Measurements from ENCODE around the gene MLF2. TPM values are rescaled to one million over a fixed set of nuclear protein-coding genes. Genes with fewer than 3 reads are reported as not detected.

Gene MLF2
- total and polyA plus RNA-seq, 2 of the 13 experiments (the other 11 are each of a cell fraction or from before 2014, with no cell fraction given) = 88.1 to 167 TPM

DNA sequence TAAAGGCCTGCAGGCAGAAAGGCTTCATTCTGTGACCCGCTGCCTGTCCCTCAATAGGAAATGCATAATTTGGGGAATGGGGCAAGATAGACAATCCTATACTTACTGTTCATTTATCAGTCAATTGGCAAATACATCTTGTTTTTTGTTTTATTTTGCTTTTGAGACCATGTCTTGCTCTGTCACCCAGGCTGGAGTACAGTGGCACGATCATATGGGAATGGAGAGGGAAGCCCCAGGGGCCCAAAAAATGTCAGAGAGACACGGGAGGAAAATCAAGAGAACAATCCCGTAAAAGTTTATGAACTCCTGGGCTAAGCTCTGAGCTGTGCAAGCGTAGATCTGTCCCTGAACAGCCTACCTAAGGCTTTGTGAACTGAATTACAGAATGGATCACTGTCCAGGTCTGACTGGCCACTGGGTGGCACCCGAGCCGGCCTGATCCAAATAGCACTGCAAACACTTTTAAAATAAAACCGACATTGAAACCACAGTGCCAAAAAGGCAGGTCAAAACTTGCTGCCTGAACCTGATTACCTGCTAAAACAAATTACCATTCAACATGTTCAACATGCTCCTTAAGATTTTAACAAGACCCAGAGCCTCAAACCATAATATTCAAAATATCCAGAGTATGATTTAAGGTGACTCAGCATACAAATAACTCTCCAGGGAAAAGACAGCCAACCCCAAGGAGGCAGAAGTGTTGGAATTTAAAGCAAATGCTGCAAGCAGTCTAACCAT, 17.3 kb downstream of the MLF2 start (continued):
- TF ChIP-seq, protein P1, sequence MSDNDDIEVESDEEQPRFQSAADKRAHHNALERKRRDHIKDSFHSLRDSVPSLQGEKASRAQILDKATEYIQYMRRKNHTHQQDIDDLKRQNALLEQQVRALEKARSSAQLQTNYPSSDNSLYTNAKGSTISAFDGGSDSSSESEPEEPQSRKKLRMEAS (IDR thresholded peaks at IDR 0.05) = no peak
- TF ChIP-seq ZEB1 (IDR thresholded peaks at IDR 0.05; ENCODE audit: insufficient replicate concordance, low read depth) (no peak), SMC3 (IDR thresholded peaks at IDR 0.05; ENCODE audit: low read length) (peak; percentile 77), ZFP37 (CRISPR knock-in tag; IDR thresholded peaks at IDR 0.05; ENCODE audit: borderline replicate concordance) (no peak), SMAD3 (CRISPR knock-in tag; IDR thresholded peaks at IDR 0.05) (no peak), ZNF674 (CRISPR knock-in tag; IDR thresholded peaks at IDR 0.05; ENCODE audit: low read depth) (no peak), MED13 (CRISPR knock-in tag; IDR thresholded peaks at IDR 0.05) (no peak), PITX1 (CRISPR knock-in tag; IDR thresholded peaks at IDR 0.05) (no peak), HOXA9 (CRISPR knock-in tag; IDR thresholded peaks at IDR 0.05; ENCODE audit: borderline replicate concordance) (no peak), CAMTA2 (CRISPR knock-in tag; IDR thresholded peaks at IDR 0.05; ENCODE audit: borderline replicate concordance) (no peak), POLR2AphosphoS5 (IDR thresholded peaks at IDR 0.05; ENCODE audit: low read depth, low read length) (no peak), CCDC6 (CRISPR knock-in tag; IDR thresholded peaks at IDR 0.05) (no peak), BCL6 (CRISPR knock-in tag; IDR thresholded peaks at IDR 0.05) (no peak)
- TF ChIP-seq, protein P2, sequence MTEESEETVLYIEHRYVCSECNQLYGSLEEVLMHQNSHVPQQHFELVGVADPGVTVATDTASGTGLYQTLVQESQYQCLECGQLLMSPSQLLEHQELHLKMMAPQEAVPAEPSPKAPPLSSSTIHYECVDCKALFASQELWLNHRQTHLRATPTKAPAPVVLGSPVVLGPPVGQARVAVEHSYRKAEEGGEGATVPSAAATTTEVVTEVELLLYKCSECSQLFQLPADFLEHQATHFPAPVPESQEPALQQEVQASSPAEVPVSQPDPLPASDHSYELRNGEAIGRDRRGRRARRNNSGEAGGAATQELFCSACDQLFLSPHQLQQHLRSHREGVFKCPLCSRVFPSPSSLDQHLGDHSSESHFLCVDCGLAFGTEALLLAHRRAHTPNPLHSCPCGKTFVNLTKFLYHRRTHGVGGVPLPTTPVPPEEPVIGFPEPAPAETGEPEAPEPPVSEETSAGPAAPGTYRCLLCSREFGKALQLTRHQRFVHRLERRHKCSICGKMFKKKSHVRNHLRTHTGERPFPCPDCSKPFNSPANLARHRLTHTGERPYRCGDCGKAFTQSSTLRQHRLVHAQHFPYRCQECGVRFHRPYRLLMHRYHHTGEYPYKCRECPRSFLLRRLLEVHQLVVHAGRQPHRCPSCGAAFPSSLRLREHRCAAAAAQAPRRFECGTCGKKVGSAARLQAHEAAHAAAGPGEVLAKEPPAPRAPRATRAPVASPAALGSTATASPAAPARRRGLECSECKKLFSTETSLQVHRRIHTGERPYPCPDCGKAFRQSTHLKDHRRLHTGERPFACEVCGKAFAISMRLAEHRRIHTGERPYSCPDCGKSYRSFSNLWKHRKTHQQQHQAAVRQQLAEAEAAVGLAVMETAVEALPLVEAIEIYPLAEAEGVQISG (CRISPR knock-in tag; IDR thresholded peaks at IDR 0.05) = 0 out of 2 replicates have a peak, but pooled peaks have one; percentile 26
- TF ChIP-seq, protein P3, sequence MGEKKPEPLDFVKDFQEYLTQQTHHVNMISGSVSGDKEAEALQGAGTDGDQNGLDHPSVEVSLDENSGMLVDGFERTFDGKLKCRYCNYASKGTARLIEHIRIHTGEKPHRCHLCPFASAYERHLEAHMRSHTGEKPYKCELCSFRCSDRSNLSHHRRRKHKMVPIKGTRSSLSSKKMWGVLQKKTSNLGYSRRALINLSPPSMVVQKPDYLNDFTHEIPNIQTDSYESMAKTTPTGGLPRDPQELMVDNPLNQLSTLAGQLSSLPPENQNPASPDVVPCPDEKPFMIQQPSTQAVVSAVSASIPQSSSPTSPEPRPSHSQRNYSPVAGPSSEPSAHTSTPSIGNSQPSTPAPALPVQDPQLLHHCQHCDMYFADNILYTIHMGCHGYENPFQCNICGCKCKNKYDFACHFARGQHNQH (CRISPR knock-in tag; IDR thresholded peaks at IDR 0.05) = no peak
- TF ChIP-seq, protein P4, sequence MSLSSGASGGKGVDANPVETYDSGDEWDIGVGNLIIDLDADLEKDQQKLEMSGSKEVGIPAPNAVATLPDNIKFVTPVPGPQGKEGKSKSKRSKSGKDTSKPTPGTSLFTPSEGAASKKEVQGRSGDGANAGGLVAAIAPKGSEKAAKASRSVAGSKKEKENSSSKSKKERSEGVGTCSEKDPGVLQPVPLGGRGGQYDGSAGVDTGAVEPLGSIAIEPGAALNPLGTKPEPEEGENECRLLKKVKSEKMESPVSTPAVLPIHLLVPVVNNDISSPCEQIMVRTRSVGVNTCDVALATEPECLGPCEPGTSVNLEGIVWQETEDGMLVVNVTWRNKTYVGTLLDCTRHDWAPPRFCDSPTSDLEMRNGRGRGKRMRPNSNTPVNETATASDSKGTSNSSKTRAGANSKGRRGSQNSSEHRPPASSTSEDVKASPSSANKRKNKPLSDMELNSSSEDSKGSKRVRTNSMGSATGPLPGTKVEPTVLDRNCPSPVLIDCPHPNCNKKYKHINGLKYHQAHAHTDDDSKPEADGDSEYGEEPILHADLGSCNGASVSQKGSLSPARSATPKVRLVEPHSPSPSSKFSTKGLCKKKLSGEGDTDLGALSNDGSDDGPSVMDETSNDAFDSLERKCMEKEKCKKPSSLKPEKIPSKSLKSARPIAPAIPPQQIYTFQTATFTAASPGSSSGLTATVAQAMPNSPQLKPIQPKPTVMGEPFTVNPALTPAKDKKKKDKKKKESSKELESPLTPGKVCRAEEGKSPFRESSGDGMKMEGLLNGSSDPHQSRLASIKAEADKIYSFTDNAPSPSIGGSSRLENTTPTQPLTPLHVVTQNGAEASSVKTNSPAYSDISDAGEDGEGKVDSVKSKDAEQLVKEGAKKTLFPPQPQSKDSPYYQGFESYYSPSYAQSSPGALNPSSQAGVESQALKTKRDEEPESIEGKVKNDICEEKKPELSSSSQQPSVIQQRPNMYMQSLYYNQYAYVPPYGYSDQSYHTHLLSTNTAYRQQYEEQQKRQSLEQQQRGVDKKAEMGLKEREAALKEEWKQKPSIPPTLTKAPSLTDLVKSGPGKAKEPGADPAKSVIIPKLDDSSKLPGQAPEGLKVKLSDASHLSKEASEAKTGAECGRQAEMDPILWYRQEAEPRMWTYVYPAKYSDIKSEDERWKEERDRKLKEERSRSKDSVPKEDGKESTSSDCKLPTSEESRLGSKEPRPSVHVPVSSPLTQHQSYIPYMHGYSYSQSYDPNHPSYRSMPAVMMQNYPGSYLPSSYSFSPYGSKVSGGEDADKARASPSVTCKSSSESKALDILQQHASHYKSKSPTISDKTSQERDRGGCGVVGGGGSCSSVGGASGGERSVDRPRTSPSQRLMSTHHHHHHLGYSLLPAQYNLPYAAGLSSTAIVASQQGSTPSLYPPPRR (CRISPR knock-in tag; IDR thresholded peaks at IDR 0.05; ENCODE audit: borderline replicate concordance) = no peak
- TF ChIP-seq, protein P5, sequence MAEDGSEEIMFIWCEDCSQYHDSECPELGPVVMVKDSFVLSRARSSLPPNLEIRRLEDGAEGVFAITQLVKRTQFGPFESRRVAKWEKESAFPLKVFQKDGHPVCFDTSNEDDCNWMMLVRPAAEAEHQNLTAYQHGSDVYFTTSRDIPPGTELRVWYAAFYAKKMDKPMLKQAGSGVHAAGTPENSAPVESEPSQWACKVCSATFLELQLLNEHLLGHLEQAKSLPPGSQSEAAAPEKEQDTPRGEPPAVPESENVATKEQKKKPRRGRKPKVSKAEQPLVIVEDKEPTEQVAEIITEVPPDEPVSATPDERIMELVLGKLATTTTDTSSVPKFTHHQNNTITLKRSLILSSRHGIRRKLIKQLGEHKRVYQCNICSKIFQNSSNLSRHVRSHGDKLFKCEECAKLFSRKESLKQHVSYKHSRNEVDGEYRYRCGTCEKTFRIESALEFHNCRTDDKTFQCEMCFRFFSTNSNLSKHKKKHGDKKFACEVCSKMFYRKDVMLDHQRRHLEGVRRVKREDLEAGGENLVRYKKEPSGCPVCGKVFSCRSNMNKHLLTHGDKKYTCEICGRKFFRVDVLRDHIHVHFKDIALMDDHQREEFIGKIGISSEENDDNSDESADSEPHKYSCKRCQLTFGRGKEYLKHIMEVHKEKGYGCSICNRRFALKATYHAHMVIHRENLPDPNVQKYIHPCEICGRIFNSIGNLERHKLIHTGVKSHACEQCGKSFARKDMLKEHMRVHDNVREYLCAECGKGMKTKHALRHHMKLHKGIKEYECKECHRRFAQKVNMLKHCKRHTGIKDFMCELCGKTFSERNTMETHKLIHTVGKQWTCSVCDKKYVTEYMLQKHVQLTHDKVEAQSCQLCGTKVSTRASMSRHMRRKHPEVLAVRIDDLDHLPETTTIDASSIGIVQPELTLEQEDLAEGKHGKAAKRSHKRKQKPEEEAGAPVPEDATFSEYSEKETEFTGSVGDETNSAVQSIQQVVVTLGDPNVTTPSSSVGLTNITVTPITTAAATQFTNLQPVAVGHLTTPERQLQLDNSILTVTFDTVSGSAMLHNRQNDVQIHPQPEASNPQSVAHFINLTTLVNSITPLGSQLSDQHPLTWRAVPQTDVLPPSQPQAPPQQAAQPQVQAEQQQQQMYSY (CRISPR knock-in tag; IDR thresholded peaks at IDR 0.05) = no peak
